IPS-11a (cell line): ENCODE data around the gene NLRC5.
A peak's percentile ranks its signal among the peaks of the same experiment; 100 is the strongest.
"Not testable (repeated sequence)": the region's sequence is repeated elsewhere in the genome, so short reads cannot be mapped to it uniquely, and the experiment has no call there.

Source experiments
- H3K4me3 ChIP-seq: one replicate; pipeline ENCODE4 v1.5.1; 2013; ENCODE audit warnings: low read depth, low read length, control low read depth

The NLRC5 gene

GRCh38 chr16:57093666-57094564 lies 104.6 kb downstream of the NLRC5 start:
- peak overlapping the region; percentile 61 for H3K4me3 ChIP-seq

GRCh38 chr16:57094911-57095310 lies 105.6 kb downstream of the NLRC5 start:
- H3K4me3 ChIP-seq = no peak overlapping the region

- H3K4me3 ChIP-seq = no peak overlapping the region
Measured at GRCh38 chr16:57096192-57096591, 106.8 kb downstream of the NLRC5 start.

- no peak overlapping the region for H3K4me3 ChIP-seq
Measured at GRCh38 chr16:57096793-57097192, 107.4 kb downstream of the NLRC5 start.

- no peak overlapping the region for H3K4me3 ChIP-seq
Measured at GRCh38 chr16:57098188-57098841, 109.0 kb downstream of the NLRC5 start.

- H3K4me3 ChIP-seq = not testable (repeated sequence)
Measured at GRCh38 chr16:57099965-57100364, 110.6 kb downstream of the NLRC5 start.

- no peak overlapping the region for H3K4me3 ChIP-seq
Measured at GRCh38 chr16:57100445-57100844, 111.1 kb downstream of the NLRC5 start.

- H3K4me3 ChIP-seq = no peak overlapping the region
Measured at GRCh38 chr16:57102888-57103851, 113.8 kb downstream of the NLRC5 start.

- no peak overlapping the region for H3K4me3 ChIP-seq
Measured at GRCh38 chr16:57104706-57105105, 115.3 kb downstream of the NLRC5 start.

- no peak overlapping the region for H3K4me3 ChIP-seq
Measured at GRCh38 chr16:57105184-57105583, 115.8 kb downstream of the NLRC5 start.

- no peak overlapping the region for H3K4me3 ChIP-seq
Measured at GRCh38 chr16:57106767-57107166, 117.4 kb downstream of the NLRC5 start.

GRCh38 chr16:57107321-57107922 lies 118.1 kb downstream of the NLRC5 start:
- H3K4me3 ChIP-seq = no peak overlapping the region

GRCh38 chr16:57108432-57108831 lies 119.1 kb downstream of the NLRC5 start:
- no peak overlapping the region for H3K4me3 ChIP-seq

GRCh38 chr16:57109259-57110105 lies 120.1 kb downstream of the NLRC5 start:
- H3K4me3 ChIP-seq = not testable (repeated sequence)

- H3K4me3 ChIP-seq = no peak overlapping the region
Measured at GRCh38 chr16:57110937-57111336, 121.6 kb downstream of the NLRC5 start.

- no peak overlapping the region for H3K4me3 ChIP-seq
Measured at GRCh38 chr16:57111420-57111819, 122.1 kb downstream of the NLRC5 start.

GRCh38 chr16:57112403-57113041 lies 123.2 kb downstream of the NLRC5 start:
- no peak overlapping the region for H3K4me3 ChIP-seq

GRCh38 chr16:57113042-57113453 lies 123.7 kb downstream of the NLRC5 start:
- H3K4me3 ChIP-seq = no peak overlapping the region

GRCh38 chr16:57113664-57114063 lies 124.3 kb downstream of the NLRC5 start:
- H3K4me3 ChIP-seq = no peak overlapping the region
